HS-5 (cell line): ENCODE results near the gene B3GNT5.

Source experiments
- DNase-seq: peaks from one replicate; pipeline ENCODE4 v3.0.0-alpha.2; 2012; ENCODE audit warnings: low read depth

Gene B3GNT5, protein sequence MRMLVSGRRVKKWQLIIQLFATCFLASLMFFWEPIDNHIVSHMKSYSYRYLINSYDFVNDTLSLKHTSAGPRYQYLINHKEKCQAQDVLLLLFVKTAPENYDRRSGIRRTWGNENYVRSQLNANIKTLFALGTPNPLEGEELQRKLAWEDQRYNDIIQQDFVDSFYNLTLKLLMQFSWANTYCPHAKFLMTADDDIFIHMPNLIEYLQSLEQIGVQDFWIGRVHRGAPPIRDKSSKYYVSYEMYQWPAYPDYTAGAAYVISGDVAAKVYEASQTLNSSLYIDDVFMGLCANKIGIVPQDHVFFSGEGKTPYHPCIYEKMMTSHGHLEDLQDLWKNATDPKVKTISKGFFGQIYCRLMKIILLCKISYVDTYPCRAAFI

GRCh38 chr3:183252973-183253527, at the start of gene B3GNT5:
B3GNT5 (plus strand) TSS chr3:183253253; CDS start chr3:183269799, 16,546 bp downstream.
- DNase-seq: no peak

DNA sequence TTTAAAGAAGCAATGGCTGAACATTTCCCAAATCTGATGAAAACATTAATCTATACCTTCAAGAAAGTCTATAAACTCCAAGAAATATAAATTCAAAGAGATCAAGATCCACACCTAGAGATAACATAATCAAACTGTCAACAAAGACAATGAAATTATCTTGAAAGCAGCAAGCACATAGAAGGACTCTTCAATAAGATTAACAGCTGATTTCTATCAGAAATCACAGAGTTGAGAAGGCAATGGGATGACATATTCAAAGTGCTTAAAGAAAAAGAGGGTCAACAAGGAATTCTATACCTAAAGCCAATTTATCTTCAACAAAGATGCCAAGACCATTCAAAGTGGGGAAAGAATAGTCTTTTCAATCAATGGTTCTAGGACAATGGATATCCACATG, 49.4 kb upstream of the B3GNT5 start:
- no peak for DNase-seq

DNA sequence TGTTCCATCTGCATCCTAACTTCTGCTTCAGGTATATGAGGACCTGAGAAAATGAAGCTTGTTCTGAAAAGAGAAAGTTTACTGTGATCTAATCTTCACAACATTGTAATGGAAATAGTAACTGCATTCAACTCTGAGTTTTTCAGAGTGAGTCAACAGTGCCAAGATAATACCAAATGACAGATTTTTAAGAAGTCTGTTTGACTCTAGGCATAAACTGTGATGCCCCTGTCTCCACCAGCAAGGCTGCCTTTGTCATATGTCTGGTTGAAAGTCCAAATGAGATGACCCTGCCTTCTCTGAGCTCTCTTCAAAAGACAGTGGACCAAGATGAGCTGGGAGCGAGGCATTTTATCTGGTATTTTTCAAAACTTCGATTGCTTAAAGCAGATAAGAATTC, 44.8 kb upstream of the B3GNT5 start:
- no peak for DNase-seq

DNA sequence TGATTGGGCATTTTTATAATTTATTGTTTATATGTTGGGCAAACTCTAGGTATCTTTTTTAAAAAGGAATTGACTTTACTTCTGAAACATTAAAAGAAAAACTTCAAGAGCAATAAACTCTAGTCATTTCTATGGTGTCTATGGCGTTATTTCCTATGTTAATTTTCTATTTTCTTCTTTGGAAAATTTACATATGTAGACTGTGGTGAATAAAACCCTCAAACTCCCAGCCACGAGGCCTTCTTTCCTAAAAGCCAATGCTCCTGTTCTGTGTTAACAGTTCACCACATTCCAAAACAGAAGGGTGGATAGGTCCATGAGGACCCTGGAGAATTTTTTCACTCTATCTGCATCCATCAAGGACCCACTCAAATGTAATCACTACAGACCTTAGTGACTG, 44.3 kb upstream of the B3GNT5 start:
- no peak for DNase-seq

GRCh38 chr3:183210341-183210740, 42.7 kb upstream of the B3GNT5 start:
- DNase-seq: no peak

GRCh38 chr3:183210862-183211341, 42.2 kb upstream of the B3GNT5 start:
- DNase-seq: no peak

DNA sequence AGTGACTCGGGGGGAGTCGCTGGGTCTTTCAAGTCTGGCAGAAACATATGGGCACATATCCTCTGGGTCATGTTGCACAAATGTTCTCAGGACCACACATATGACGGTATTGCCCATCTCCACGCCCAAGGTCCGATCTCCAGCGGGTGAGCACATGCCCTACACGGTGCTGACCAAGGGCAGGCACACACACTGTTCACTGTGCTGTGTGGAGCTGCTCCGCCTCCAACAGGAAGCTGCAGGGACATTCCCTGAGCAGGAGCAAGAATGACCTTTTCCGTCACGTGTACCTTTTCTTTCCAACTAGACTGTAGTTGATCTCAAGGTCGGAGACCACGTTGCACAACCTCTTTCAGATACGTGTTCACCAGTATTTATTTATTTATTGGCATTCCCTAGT, 41.7 kb upstream of the B3GNT5 start:
- no peak for DNase-seq

- no peak for DNase-seq
These were observed 41.0 kb upstream of the B3GNT5 start for GRCh38 chr3:183212096-183212495.

GRCh38 chr3:183212565-183212964, 40.5 kb upstream of the B3GNT5 start:
- no peak for DNase-seq

DNA sequence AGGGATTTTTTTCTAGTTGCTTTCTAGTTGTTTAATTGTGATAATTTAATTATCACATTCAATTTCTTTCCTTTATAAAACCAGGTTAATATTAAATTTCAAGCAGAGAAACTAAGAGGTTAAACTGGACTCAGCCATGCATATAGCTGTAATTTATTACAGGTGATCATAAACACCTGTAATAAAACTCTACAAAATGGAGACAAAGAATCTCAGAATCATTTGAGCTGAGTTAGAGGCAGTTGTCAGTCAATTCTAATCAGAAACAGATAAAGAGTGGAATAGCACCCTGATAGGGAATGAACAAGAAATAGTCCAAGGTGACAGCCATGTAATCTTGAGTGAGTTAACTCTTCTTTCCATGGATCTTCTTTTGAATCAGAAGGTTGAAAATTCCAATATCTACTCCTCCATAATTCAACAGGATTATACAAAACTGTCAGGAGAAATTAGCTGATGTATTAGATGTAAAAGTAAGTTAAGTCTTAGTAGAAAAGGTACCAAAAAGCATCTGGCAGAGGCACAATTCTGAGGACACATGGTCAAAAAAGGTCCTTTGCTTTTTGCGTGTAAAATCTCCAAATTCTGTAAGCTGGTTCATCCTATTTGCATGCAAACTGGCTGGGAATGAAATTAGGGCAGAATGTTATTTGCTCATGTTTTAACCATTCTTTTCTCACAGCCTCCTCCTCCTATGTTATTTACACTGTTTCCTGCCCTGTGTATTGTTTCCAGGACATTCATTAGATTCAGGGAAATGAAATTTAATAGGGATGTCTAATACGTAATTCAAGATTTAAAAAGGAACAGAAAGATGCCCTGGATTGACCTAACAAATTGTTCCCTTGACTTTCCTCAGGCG, 39.4 kb upstream of the B3GNT5 start:
- no peak for DNase-seq

GRCh38 chr3:183214277-183214612, 38.8 kb upstream of the B3GNT5 start:
- no peak for DNase-seq

DNA sequence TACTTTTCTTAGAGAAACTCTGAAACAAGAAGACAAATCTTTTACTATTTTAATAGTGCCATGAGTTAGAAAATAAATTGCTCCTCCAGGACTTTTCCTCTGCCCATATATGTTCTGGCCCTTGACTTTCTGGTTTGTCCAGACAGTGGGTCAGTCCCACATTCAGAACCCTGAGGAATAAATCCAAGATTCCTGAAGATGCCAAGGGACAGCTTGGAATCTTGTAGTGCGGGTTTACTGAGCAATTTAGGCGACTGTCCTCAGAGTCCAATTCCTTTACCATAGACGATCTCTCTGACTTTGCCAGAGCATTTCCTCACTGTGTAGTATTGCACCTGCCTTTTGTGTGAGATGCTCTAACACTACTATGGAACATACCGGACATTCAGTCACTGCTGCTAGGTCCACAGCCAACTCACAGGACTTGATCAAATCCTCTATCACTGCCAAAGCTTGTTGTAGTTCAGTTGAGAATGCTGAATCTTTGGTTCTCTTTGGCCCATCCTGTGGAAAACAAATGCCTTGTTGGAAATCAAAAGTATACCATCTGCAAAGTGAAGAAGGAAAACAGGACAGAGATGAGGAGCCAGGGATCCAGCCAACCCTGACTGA, 37.4 kb upstream of the B3GNT5 start:
- DNase-seq: no peak

GRCh38 chr3:183217548-183218332, 35.3 kb upstream of the B3GNT5 start:
- no peak for DNase-seq

- DNase-seq: no peak
These were observed 34.2 kb upstream of the B3GNT5 start for GRCh38 chr3:183218826-183219225.

DNA sequence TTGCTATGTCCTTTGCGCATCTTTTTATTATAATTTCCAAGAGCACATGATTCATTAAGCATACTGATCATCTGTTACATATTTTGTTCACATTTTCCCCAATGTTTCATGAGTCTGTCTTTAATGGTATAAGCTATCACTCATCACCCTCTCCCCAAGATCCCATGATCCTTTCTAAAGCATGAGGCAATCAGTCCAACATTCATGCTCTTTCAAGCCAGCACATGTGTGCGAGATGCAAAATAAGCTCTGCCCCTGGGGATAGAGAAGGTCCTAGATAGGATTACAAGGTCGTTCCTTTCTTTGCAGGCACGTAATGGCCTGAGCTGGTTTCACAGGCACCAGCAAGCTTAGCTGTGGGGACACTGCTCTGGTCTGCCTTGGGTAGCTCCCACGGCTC, 32.2 kb upstream of the B3GNT5 start:
- DNase-seq: no peak

DNA sequence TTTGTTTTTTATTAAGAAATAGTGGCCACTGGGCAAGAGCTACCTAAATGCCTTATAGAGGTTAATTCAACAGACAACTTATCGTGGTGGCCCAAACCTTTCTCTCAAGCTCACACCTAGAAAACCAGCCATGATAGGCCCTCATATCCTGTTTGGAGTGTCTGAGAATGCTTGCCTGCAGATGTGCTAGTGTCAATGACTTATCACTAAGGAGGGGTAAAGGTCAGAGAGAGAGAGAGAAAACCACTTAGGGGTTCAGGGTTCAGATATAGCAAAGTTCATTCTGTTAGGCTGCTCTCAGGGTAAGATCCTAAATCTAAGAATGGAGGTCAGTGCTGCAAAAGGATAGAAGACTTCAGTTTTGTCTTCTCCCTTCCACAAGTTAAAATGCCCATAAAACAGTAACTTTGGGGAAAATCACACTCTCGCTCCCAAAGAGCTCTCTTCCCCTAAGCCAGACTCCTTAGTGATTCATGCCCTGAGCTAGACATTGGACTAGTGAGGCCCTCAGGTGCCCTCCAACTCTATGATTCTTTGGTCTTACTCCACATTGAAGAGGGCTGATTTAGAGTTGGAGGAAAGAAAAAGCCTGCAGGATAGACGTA, 30.3 kb upstream of the B3GNT5 start:
- DNase-seq: no peak

DNA sequence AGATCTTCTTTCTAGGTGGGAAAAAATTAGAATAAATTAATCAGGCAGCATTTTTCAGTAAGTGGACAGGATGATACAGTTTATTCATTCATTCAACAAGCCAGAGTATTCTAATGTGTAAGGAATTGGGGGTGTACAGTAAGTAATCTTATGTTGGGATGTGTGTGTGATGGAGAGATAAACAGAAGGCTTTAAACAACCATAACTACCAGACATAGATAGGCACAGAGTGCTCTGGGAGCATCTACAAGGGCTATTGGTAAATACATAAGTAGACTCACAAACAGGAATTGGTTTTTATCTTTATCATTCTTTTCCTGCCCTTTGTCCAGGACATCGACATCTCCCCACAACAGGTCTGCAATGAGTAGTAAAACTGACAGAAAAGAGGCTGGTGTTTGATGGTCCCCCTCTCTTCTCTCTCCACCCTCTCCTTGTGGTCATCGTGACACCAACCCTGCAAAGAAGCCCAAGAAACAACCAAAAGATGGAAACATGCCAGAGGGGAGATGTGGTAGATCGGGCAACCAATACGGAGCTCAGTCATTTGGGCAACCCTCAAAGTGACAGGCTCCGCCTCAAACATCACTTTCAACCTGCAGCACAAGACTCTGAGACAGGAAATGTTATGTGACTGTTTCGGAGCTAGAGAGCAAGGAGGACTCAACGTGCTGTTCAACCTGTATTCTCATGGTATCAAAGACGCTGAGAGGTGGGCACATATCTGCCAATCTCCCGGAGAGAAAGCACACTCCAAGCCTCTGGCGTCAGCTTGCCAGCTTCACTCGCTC, 28.7 kb upstream of the B3GNT5 start:
- DNase-seq: no peak

DNA sequence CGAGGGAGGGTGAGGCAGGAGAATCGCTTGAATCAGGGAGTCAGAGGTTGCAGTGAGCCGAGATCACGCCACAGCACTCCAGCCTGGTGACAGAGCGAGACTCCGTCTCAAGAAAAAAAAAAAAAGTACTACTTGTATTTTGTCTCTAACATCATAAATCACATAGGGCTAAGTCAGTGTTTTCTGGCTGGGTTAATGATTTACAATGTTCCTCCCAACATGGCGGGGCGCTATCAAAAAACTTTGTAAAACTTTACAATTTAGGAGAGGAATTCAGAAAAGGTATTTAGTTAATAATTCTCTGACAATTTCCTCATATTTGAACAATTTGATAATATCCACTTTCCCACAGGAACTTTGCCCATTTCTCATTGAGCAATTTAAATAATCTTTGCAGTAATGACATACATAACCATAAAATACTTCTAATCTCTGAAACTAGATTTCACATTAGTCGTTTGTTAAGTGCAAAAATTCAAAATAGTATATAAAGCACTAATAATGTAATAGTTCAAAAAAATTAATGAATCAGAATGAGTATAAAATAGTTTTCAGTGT, 26.6 kb upstream of the B3GNT5 start:
- no peak for DNase-seq

DNA sequence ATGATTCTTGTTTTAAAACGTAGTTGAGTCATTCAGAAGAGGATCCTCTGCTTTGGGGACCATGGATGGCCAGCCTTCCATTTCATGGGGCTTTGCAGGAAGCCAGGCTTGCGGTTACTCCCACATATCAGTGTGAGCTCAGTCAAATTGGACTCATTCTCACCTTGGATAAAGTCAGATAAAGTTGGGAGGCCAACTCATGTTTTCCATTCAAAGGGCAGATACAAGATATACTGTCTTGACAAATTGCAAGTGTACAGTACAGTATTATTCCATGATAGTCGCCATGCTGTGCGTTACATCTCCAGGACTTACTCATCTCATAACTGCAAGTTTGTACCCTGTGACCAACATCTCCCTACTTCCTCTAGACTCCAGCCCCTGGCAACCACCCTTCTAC, 25.5 kb upstream of the B3GNT5 start:
- no peak for DNase-seq

- DNase-seq: no peak
These were observed 23.9 kb upstream of the B3GNT5 start for GRCh38 chr3:183229178-183229577.
